Kidney tubule cell (primary cell): ENCODE data around the gene ATP5F1A.
A peak's percentile ranks its signal among the peaks of the same experiment; 100 is the strongest.

Source experiments
- DNase-seq: peaks from one replicate; pipeline ENCODE4 v3.0.0-alpha.2; 2018; ENCODE audit warnings: low spot score

ATP5F1A gene

DNA sequence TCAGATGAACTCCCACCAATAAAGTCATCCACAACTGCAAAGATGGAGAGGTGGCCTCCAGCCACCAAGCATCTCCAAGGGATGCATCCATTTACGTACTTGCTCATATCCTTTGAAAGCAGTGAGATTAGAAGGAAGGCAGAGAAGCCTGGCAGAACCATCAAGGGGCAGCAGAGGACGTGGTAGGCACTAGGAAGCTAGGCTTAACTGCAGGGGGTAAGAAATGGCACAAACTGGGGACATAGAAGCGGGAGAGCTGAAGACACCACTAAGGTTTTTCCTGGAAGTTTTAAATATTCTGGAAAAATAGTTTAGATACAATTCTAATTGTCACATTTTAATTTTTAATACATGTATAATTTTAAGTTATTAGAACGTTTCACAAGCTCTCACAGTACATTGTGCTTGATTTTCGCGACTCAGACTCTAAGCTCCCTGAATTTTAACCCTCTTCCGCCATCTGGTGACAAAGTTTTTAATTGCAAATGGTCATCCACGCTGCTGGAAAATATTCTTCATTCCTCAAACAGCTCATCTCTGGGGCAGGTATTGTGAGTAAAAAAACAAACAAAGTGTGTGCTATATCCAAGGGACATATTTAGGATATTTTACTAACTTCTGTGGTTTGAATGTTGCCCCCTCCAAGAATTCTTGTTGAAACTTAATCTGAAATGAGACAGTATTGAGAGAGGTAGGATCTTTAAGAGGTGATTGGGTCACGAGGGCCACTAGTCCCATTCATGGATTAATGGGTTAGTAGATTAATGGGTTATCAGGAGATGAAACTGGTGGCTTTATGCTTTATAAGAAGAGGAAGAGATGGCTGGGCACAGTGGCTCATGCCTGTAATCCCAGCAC is 24.4 kb downstream of the ATP5F1A start:
- peak; percentile 75 for DNase-seq

DNA sequence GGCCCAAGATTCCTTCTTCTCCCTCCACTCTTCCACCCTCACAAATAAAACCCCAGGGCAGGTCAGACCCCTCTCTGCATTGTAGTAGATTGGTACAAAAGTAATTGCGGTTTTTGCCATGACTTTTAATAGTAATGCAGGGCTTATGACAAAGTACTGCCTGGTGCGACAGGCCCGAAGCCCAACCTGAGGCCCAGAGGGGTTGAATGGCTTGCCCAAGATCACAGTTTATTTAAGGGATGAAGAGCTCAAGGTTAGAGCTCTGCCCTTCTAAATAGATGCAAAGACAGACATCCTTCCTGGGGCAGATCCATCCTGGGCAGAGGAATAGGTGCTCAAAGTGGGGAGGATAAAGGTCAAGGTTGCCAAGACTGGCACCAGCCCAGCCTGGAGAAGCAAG is 25.1 kb downstream of the ATP5F1A start:
- no peak for DNase-seq

DNA sequence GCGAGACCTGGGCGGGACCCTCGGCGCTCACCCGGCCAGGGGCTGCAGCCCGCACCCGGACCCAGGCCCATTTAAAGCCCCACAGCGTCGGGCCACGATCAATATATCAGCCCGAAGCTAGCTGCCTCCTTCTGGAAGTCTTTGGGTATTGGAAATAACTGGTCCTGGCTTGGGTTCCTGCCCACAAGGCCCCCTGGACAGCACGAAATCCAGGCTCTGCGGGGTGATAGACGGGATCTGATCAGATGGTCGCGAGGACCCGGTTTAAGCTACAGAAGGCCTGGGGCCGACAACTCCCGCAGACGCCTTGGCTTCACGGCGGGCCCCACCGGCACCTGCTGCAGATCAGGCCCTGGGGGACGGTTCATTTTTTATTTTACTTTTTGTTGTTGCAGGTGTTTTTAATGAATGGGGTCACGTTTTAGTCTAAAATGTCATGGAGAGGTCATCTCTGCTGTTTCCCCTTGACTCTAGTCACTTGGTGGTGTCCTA is 25.7 kb downstream of the ATP5F1A start:
- DNase-seq = no peak

DNA sequence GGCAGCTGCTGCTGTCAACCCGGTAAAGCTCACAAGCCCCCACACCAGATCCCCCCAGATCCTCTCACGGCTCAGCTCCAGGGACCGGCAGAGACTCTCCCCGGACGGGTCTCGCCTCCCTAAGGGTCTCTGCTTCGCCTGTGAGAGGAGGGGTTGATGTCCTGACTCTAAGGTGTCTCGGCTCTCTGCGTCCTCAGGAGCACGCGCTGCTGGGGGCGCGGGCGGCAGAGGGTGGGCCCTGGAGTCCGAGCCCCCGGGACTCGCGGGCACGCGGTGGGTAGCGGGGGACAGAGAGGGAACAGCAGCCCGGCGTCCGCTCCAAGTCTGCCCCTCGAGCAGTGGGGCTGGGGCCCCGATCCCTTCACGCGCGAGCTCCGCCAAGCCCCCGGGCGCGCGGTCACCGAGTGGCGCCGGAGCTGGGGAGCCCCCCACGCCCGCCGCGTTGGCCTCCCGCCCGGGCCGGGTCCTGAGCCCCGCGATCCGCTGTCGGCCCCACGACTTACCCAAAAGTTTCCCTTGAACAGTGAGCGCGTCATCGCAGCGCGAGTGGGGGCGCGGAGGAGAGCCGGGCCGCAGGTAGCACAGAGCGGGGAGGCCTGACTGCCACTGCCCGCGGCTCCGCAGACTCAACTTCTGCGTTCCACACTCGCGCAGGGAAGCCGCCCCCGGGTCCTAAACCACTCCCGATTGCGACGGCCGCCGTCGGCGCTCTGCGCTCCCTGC is 26.3 kb downstream of the ATP5F1A start, which contains the start of gene PSTPIP2:
Gene PSTPIP2, minus strand, starts transcription at position 608 of the 723 bp plus-strand sequence. Its CDS starts 72 bp downstream, at position 536.
- peak; percentile 69 for DNase-seq

DNA sequence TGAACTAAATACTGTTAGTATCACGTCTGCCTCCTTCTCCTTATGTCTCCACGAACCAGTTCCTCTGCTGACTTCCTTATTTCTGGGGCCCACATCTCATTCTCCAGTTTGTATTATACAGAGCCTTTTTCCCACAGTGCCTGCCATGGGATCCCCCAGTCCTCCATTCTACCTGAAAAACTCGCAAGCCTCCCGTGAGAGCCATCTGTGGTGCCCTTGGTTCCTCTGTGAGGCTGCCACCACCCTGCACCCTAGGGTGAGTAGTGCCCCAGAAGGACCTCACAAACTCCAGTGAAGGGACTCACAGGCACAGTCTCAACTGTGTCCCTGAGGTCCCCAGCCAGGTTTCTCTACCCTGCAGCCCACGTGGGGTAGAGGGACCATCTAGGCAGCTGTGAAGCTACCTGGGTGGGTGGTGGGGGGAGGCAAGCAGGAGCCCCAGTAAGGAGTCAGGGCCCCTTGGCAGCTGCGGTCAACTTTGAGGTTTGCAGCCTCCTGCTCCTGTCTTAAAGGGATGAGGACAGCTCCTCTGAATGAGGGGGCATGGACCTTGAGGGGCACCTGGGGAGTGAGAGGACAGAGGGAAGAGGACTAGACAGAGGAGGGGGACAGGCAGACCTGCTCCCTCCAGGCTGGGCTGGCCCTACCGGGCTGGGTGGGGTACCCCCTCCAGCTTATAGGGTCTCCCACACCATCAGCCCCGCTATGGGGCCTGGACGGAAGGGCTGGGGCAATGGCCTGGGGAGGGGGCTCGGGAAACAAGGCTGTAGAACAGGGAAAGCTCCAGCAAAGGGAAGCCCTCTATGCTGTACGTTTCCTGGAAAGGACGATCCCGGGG is 27.1 kb downstream of the ATP5F1A start:
- DNase-seq = no peak

DNA sequence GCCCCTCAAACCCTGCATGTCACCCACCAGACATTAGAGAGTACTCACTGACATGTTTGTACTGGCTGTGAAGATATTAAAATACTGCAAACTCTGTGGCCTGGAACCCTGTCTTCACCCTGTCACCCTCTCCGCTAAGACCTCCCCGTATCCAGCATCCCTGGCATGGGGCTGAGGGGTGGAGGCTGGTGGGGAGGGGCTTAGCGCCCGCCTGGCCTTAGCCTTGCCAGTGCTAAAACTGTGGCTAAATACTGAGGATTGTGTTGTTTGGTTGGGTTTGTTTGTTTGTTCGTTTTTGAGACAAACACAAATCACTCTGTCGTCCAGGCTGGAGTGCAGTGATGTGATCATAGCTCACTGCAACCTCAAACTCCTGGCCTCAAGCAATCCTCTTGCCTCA is 27.9 kb downstream of the ATP5F1A start:
- DNase-seq = no peak

DNA sequence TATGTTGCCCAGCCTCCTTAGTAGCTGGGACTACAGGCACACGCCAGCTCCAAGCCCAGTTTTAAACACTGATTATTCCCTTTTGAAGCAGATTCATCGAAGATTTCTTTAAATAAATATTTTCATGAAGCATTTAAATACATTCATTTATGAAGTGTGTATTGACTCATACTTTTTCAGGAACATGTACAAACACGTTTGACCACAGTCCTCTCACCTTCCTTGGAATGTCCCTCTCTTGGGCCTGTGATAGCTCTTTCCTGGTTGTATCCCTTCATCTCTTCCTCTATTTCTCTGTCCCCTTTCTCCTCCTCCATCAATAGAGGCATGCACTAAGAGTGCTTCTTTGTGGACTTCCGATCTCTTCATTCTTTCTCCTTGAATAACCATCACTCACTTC is 28.6 kb downstream of the ATP5F1A start:
- DNase-seq = peak; percentile 65

DNA sequence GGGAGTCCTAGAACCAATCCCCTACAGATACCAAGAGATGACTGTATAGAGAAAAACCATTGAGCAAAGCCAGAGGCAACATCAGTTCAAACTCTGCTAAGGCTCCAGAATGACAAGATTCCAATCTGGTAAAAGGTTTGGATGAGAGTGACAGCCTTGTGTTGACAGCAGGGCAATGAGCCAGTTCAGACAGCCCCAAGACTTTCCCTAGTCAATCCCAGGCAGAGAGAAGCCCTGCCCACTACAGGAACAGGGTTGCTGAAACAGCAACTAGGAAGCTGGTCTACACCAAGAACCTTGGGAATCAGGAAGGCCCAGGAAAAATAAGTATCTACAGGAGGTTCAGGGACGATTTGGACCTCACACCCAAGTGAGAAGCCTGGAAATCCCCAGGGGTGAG is 29.3 kb downstream of the ATP5F1A start:
- DNase-seq = peak; percentile 35

DNA sequence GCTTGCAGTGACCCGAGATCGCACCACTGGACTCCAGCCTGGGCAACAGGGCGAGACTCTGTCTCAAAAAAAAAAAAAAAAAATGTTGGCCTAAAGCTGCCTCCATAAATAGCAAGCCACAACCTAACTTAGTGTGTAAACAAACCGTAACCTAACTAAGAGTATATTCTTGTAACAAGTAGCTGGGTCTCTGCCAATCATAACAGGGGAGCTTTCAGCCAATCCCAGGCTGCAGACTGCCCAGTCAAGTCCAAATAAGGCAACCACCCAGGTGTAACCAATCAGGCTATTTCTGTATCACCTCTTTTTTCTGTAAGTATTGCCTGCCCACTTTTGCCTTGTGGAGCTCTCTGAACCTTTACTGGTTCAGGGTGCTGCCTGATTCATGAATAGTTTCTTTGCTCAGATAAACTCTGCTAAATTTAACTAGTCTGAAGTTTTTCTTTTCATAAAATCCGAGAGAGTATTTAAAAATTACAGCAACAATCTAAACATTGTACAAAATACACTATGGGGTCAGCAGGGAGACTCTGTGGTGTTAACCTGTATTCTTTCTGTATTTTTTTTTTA is 30.6 kb downstream of the ATP5F1A start:
- peak; percentile 48 for DNase-seq

DNA sequence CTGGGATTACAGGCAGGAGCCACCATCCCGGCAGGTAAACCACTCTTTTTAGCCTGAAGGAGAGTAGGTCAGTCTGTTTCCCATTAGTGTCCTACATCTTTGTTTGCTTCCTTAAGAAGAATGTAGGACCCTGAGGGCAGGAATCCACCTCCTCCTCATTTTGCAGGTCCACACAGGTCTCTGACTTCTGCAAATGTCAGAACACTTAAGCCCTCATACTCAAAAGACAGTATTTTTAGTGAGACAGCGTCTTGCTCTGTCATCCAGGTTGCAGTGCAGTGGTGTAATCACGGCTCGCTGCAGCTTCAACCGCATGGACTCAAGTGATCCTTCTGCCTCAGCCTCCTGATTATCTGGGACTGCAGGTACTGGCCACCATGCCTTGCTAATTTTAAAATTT is 35.3 kb downstream of the ATP5F1A start:
- no peak for DNase-seq

DNA sequence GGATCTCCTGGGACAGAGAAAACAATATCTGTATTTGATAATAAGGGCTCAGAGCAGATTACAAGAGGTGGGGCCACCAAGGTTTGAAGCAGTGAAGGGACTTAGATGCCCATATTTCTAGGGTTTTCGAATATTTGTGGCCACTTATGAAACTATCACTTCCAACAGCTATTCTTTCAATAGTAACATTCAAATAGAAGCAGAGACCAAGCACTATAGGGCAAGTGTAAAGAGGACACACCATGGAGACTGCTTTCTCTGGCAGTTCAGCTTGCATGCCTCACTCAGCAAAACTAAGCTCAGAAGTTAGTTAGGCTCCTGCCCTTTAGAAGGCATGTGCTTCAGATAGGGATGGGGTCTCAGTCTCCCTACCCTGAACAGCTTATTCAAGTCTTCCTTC is 36.3 kb downstream of the ATP5F1A start:
- no peak for DNase-seq

DNA sequence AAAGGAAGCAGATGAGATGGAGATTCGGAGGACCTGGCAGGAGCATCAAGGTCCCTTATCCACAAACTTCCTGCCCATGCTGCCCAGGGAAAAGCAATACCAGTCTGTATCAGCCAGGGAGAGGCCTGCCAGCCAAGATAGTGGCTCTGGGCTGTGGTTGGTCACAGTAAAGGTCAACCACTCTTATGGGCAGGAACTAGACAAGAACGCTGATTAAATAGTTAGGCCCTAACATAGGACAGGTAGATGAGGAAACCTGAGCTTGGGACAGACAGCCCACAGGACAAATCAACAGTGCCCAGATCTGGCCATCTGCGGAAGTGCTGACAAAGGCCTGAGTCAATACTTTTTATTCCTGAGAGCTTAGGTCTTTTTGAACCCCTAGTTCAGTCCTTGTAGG is 36.7 kb downstream of the ATP5F1A start:
- DNase-seq = no peak

DNA sequence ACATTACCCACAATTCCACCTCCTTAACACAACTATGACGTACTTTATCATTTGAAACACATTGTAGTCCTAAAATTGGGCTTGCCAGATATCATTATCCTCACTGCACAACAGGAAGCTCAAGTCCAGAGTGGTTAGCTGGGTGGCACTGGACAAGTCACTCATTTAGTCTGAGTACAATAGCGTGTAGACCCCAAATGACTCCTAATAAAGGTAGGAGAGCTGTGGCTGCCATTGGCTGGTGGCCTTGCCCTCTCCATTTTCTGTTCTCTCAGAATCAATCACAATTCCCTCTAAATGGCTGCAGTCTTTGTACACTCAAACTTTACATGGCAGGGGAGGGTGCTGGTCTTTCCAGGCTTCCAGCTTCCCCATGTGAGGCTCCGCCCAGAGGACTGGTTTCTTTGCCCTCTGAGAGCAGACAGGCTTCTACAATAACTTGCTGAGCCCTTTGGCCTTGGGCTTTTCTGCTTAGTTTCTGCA is 37.7 kb downstream of the ATP5F1A start:
- no peak for DNase-seq

DNA sequence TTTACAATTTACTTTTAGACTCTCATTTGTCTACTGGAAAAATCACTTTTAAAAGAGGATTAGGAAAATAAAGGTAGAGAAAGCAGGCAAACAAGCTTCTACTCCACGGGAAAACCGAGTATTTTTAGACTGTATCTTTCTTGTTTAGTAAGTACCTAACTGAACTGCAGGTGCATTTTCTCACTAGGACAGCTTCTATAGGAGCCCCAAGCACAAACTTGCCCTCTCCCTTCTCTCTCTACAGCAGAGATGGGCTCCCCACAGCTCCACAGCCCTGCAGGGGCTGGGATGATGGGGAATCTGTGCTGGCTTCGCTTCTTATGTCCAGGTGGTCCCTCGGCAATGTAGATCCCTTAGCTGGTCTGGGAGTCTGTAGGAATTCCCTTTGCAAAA is 42.3 kb downstream of the ATP5F1A start:
- DNase-seq = no peak

DNA sequence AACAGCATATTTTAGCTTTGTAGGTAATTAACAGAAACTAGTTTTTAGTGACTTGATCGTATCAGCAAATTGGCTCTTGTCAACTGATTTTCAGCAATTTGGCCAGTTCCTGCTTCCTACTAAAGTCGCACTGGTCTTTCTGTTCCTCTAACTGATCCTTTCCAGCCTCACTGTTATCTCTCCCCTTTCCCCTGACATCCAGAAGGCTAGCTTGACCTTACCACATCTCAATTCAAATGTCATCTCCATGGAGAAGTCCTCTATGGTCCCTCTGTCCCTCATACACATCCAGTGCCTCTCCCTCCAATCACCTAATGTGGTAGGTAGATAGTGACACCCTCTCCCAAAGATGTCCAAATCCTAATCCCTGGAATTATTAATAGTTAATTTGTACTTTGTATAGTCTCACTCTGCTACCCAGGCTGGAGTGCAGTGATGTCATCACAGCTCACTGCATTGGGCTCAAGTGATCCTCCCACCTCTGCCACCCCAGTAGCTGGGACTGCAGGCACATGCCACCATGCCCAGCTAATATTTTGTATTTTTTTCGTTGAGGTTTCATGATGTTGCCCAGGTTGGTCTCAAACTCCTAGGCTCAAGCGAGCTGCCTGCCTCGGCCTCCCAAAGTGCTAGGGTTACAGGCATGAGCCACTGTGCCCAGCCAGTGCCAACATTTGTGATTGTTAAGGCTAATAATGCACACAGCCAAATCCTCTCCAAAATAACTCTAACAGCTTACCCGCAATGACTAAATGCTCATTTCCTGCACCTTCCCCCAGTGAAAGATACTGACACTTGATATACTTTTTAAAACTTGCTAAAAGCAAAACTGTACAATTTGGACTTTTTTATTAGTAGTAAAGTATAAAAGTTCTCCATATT is 42.9 kb downstream of the ATP5F1A start:
- DNase-seq = no peak

DNA sequence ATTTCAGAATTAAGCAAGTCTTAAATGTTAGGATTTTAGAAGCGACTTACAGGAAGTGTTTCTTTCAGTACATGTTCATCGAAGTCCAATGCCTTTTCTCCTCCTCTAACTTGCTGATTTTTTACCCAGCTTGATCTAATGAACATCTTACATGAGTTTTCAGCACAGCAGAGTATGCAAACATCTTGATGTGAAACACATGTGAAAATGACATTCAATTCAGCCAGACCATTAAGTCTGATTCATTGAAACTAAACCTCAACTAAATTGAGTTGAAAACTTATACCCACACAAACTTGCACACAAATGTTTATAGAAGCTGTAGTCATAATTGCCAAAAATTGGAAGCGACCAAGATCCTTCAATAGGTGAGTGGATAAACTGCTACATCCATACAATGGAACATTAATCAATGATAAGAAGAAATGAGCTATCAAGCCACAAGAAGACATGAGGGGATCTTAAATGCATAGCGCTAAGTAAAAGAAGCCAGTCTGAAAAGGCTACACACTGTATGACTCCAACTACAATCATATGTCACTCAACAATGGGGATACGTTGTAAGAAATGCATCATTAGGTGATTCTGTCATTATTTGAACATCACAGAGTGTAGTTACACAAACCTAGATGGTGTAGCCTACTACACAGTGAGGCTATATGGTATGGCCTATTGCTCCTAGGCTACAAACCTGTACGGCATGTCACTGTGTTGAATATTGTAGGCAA is 44.6 kb downstream of the ATP5F1A start:
- no peak for DNase-seq

DNA sequence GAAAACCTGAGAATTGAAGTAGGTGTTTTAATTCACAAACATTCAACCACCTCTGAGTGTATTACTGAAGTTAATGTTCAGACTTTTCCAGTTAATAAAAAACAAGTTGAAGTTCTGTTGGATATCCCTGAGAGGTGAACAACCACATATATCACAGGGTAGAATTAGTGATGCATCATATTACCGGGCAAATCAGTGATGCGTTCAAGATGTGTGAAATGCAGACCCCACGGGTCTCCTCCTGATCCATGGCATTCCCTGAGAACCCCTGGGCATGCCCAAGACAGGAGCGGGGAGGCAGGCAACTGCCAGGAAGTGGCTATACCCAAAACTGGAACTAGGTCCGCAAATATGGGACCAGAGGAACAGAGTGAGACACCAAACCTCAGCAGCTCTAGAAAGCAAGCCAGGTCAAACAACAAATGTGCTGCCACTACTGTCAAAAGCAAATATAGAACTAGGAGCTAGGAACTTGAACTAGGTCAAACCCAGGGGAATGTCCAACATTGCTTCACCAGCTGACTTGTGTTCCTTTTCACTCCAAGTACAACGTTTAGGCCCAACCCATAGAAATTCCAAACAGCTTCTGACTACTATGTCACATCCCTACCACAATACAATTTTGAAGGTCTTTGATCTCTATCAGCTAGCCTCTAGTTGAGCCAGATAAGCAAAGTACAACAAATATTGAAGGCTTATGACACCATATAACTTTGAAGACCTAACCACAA is 46.2 kb downstream of the ATP5F1A start:
- DNase-seq = peak; percentile 91

DNA sequence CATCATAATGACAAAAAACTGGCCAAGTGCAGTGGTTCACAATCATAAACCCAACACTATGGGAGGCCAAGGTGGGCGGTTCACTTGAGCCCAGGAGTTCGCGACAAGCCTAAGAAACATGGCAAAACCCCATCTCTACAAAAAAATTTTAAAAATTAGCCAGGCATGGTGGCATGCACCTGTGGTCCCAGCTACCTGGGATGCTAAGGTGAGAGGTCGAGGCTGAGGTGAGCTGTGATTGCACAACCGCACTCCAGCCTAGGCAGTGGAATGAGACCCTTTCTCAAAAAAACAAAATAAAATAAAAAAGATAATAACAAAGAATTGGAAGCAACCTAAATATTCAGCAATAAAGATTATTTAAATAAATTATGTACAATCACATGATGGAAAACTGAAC is 47.8 kb downstream of the ATP5F1A start:
- no peak for DNase-seq

DNA sequence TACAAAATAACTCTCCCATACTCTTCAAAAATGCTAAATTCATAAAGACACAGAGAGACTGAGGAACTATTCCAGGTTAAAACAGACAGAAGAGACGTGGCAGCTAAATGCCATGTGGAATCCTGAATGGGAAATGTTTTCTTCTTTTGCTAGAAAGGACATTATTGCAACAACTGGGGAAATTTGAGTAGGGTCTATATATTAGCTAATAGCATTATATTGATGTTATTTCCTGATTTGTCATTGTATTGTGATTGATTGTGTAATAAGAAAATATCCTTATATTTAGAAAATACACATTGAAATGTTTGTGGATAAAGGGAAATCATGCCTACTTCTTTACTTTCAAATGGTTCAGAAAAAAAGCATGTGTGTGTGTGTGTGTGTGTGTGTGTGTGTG is 49.5 kb downstream of the ATP5F1A start:
- no peak for DNase-seq
